H1 (cell line): ENCODE data around the gene ARHGEF7.

Source experiments
- ASH2L ChIP-seq: fragments of 200-600, 300-600 bp; sonication (generic); IDR thresholded peaks from one replicate; pipeline ENCODE4 v1.7.1; 2017; ENCODE audit warnings: low read length
- BACH1 ChIP-seq: IDR thresholded peaks from 2 replicates; pipeline ENCODE4 v1.6.1; 2012; ENCODE audit warnings: low read length, improper control_type of control experiment
- CBX8 ChIP-seq: fragments of 300-800, 300-1000 bp; sonication (generic); IDR thresholded peaks from 2 replicates; pipeline ENCODE4 v1.7.1; 2016; ENCODE audit warnings: low read depth, low read length, borderline replicate concordance
- EGR1 ChIP-seq: IDR thresholded peaks from 2 replicates; pipeline ENCODE4 v1.6.1; 2011; ENCODE audit warnings: low read depth, low read length, borderline replicate concordance
- HDAC6 ChIP-seq: IDR thresholded peaks from one replicate; pipeline ENCODE4 v1.7.1; 2012; ENCODE audit warnings: low read depth, mild to moderate bottlenecking, inconsistent platforms, low read length, moderate library complexity
- POLR2A ChIP-seq, 2 experiments: IDR thresholded peaks; 1 replicate in 1 of 2; 2 replicates in 1 of 2; pipeline ENCODE4 v1.6.1; 2011; ENCODE audit warnings: low read depth in 2 of 2, low read length in 2 of 2, mild to moderate bottlenecking in 2 of 2; ENCODE audit errors: control extremely low read depth in 1 of 2
- RXRA ChIP-seq: IDR thresholded peaks from 2 replicates; pipeline ENCODE4 v1.6.1; 2011; ENCODE audit warnings: low read depth, mild to moderate bottlenecking, low read length, moderate library complexity; ENCODE audit not compliant: insufficient read depth
- TCF12 ChIP-seq: IDR thresholded peaks from 2 replicates; pipeline ENCODE4 v1.6.1; 2011; ENCODE audit warnings: low read depth, mild to moderate bottlenecking, low read length
- YY1 ChIP-seq: IDR thresholded peaks from 2 replicates; pipeline ENCODE4 v1.6.1; 2011; ENCODE audit warnings: low read depth, mild to moderate bottlenecking, low read length
- TF ChIP-seq, protein P1 (sequence below): IDR thresholded peaks from 2 replicates; pipeline ENCODE4 v1.6.1; 2012; ENCODE audit warnings: inconsistent platforms
- TF ChIP-seq, protein P2 (sequence below), 3 experiments: IDR thresholded peaks; 1 replicate in 2 of 3; 2 replicates in 1 of 3; pipeline versions ENCODE4 v1.5.1 to v1.6.1; 2011; ENCODE audit warnings: low read length in 3 of 3, mild to moderate bottlenecking in 3 of 3, inconsistent platforms in 2 of 3, low read depth in 1 of 3, moderate library complexity in 1 of 3; ENCODE audit not compliant: insufficient read depth in 1 of 3; ENCODE audit errors: control extremely low read depth in 1 of 3
- TF ChIP-seq, protein P3 (sequence below): fragments of 300-600 bp; sonication (generic); IDR thresholded peaks from 2 replicates; pipeline ENCODE4 v1.7.1; 2012; ENCODE audit warnings: low read length, moderate library complexity, mild to moderate bottlenecking, inconsistent platforms; ENCODE audit not compliant: insufficient replicate concordance

DNA sequence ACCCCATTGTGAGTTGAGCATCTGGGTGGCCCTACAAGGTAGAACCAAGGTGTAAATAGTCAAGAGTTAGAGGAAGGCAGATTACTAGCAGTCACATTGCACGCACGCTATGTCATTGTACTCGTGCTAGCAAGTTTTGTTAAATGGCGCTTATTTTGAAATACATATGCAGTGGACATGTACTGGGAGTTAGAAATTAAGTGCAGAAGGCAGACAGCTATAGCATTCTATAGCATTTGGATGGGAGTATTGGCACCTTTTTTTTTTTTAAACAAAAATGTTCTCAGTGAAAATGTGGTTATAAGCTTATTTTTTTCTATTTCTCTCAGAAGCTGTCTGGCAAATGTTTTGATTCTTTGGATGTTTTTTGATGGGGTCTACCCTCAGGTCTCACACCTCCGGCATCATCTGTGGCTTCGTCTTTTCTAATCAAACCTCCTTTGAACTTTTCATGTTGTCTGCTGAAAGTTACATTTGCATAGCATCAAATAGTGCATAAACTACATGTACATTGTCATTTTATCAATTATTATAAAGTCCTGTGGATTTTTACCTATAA is 68.1 kb downstream of the ARHGEF7 start:
- TF ChIP-seq HDAC6 (no peak), YY1 (no peak), ASH2L (no peak), TCF12 (no peak), BACH1 (no peak), EGR1 (no peak), POLR2A (IDR thresholded peaks at IDR 0.05; ENCODE audit: control extremely low read depth in 1 of 2, low read depth in 2 of 2, low read length in 2 of 2) (no peak), RXRA (no peak), CBX8 (no peak)
- TF ChIP-seq, protein P1, sequence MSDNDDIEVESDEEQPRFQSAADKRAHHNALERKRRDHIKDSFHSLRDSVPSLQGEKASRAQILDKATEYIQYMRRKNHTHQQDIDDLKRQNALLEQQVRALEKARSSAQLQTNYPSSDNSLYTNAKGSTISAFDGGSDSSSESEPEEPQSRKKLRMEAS = no peak
- TF ChIP-seq, protein P2, sequence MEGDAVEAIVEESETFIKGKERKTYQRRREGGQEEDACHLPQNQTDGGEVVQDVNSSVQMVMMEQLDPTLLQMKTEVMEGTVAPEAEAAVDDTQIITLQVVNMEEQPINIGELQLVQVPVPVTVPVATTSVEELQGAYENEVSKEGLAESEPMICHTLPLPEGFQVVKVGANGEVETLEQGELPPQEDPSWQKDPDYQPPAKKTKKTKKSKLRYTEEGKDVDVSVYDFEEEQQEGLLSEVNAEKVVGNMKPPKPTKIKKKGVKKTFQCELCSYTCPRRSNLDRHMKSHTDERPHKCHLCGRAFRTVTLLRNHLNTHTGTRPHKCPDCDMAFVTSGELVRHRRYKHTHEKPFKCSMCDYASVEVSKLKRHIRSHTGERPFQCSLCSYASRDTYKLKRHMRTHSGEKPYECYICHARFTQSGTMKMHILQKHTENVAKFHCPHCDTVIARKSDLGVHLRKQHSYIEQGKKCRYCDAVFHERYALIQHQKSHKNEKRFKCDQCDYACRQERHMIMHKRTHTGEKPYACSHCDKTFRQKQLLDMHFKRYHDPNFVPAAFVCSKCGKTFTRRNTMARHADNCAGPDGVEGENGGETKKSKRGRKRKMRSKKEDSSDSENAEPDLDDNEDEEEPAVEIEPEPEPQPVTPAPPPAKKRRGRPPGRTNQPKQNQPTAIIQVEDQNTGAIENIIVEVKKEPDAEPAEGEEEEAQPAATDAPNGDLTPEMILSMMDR (IDR thresholded peaks at IDR 0.05; ENCODE audit: control extremely low read depth in 1 of 3, insufficient read depth in 1 of 3, low read depth in 1 of 3, low read length in 3 of 3) = no peak
- TF ChIP-seq, protein P3, sequence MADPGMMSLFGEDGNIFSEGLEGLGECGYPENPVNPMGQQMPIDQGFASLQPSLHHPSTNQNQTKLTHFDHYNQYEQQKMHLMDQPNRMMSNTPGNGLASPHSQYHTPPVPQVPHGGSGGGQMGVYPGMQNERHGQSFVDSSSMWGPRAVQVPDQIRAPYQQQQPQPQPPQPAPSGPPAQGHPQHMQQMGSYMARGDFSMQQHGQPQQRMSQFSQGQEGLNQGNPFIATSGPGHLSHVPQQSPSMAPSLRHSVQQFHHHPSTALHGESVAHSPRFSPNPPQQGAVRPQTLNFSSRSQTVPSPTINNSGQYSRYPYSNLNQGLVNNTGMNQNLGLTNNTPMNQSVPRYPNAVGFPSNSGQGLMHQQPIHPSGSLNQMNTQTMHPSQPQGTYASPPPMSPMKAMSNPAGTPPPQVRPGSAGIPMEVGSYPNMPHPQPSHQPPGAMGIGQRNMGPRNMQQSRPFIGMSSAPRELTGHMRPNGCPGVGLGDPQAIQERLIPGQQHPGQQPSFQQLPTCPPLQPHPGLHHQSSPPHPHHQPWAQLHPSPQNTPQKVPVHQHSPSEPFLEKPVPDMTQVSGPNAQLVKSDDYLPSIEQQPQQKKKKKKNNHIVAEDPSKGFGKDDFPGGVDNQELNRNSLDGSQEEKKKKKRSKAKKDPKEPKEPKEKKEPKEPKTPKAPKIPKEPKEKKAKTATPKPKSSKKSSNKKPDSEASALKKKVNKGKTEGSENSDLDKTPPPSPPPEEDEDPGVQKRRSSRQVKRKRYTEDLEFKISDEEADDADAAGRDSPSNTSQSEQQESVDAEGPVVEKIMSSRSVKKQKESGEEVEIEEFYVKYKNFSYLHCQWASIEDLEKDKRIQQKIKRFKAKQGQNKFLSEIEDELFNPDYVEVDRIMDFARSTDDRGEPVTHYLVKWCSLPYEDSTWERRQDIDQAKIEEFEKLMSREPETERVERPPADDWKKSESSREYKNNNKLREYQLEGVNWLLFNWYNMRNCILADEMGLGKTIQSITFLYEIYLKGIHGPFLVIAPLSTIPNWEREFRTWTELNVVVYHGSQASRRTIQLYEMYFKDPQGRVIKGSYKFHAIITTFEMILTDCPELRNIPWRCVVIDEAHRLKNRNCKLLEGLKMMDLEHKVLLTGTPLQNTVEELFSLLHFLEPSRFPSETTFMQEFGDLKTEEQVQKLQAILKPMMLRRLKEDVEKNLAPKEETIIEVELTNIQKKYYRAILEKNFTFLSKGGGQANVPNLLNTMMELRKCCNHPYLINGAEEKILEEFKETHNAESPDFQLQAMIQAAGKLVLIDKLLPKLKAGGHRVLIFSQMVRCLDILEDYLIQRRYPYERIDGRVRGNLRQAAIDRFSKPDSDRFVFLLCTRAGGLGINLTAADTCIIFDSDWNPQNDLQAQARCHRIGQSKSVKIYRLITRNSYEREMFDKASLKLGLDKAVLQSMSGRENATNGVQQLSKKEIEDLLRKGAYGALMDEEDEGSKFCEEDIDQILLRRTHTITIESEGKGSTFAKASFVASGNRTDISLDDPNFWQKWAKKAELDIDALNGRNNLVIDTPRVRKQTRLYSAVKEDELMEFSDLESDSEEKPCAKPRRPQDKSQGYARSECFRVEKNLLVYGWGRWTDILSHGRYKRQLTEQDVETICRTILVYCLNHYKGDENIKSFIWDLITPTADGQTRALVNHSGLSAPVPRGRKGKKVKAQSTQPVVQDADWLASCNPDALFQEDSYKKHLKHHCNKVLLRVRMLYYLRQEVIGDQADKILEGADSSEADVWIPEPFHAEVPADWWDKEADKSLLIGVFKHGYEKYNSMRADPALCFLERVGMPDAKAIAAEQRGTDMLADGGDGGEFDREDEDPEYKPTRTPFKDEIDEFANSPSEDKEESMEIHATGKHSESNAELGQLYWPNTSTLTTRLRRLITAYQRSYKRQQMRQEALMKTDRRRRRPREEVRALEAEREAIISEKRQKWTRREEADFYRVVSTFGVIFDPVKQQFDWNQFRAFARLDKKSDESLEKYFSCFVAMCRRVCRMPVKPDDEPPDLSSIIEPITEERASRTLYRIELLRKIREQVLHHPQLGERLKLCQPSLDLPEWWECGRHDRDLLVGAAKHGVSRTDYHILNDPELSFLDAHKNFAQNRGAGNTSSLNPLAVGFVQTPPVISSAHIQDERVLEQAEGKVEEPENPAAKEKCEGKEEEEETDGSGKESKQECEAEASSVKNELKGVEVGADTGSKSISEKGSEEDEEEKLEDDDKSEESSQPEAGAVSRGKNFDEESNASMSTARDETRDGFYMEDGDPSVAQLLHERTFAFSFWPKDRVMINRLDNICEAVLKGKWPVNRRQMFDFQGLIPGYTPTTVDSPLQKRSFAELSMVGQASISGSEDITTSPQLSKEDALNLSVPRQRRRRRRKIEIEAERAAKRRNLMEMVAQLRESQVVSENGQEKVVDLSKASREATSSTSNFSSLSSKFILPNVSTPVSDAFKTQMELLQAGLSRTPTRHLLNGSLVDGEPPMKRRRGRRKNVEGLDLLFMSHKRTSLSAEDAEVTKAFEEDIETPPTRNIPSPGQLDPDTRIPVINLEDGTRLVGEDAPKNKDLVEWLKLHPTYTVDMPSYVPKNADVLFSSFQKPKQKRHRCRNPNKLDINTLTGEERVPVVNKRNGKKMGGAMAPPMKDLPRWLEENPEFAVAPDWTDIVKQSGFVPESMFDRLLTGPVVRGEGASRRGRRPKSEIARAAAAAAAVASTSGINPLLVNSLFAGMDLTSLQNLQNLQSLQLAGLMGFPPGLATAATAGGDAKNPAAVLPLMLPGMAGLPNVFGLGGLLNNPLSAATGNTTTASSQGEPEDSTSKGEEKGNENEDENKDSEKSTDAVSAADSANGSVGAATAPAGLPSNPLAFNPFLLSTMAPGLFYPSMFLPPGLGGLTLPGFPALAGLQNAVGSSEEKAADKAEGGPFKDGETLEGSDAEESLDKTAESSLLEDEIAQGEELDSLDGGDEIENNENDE = no peak
